ENCODE results near the gene EPN2.
A peak's percentile ranks its signal among the peaks of the same experiment; 100 is the strongest.

- peak in 1 of 5 experiments; percentile 36 for TF ChIP-seq CTCF (IDR thresholded peaks at IDR 0.05 in 4 of 5, conservative IDR thresholded peaks at IDR 0.05 in 1 of 5)
- no peak for TF ChIP-seq POLR2A (IDR thresholded peaks at IDR 0.05)
Measured at GRCh38 chr17:19363114-19363438, 125.9 kb downstream of the EPN2 start.
